Neural progenitor cell (in vitro differentiated cells): ENCODE results near the gene SBK2. TPM values are rescaled to one million over a fixed set of nuclear protein-coding genes. Genes with fewer than 3 reads are reported as not detected.

Experiments
- DNase-seq: peaks from one replicate; pipeline ENCODE4 v3.0.0-alpha.2; 2016; ENCODE audit warnings: low spot score
- H2AFZ ChIP-seq: fragments of 200-600 bp; sonication (generic); replicated peaks from 2 replicates; pipeline ENCODE4 v1.6.1; 2016; ENCODE audit warnings: antibody characterized with exemption
- H3F3A ChIP-seq: fragments of 200-600 bp; sonication (generic); 2 replicates; pipeline ENCODE4 v1.6.1; 2016; ENCODE audit warnings: antibody characterized with exemption, low read depth
- H3K27ac ChIP-seq: fragments of 200-600 bp; sonication (generic); 2 replicates; pipeline ENCODE4 v1.5.1; 2016; ENCODE audit warnings: mild to moderate bottlenecking
- H3K27me3 ChIP-seq: fragments of 200-600 bp; sonication (generic); 2 replicates; pipeline ENCODE4 v1.6.1; 2016; ENCODE audit warnings: mild to moderate bottlenecking, moderate library complexity
- H3K36me3 ChIP-seq: fragments of 200-600 bp; sonication (generic); 2 replicates; pipeline ENCODE4 v1.5.1; 2016
- H3K4me1 ChIP-seq: fragments of 200-600 bp; sonication (generic); 2 replicates; pipeline ENCODE4 v1.6.1; 2016; ENCODE audit warnings: mixed run types
- H3K4me2 ChIP-seq: fragments of 200-600 bp; sonication (generic); 2 replicates; pipeline ENCODE4 v1.6.1; 2016
- H3K4me3 ChIP-seq: fragments of 200-600 bp; sonication (generic); 2 replicates; pipeline ENCODE4 v1.5.1; 2016
- H3K79me2 ChIP-seq: fragments of 200-600 bp; sonication (generic); 2 replicates; pipeline ENCODE4 v1.6.1; 2016; ENCODE audit warnings: low read depth
- H3K9ac ChIP-seq: fragments of 200-600 bp; sonication (generic); 2 replicates; pipeline ENCODE4 v1.6.1; 2016
- H3K9me3 ChIP-seq: fragments of 200-600 bp; sonication (generic); 2 replicates; pipeline ENCODE4 v1.5.1; 2016; ENCODE audit warnings: low read depth
- H4K20me1 ChIP-seq: fragments of 200-600 bp; sonication (generic); 2 replicates; pipeline ENCODE4 v1.6.1; 2016; ENCODE audit warnings: low read depth
- H3K27ac Mint-ChIP-seq: 3 replicates; pipeline ENCODE4 v1.8.0; 2021; ENCODE audit warnings: mixed read lengths
- H3K27me3 Mint-ChIP-seq: 2 replicates; pipeline ENCODE4 v1.8.0; 2022; ENCODE audit warnings: low read depth, mild to moderate bottlenecking, inconsistent platforms, moderate library complexity, mixed read lengths; ENCODE audit not compliant: insufficient read depth
- H3K36me3 Mint-ChIP-seq: 3 replicates; pipeline ENCODE4 v1.8.0; 2021; ENCODE audit warnings: mixed read lengths
- H3K4me1 Mint-ChIP-seq: 3 replicates; pipeline ENCODE4 v1.8.0; 2021; ENCODE audit warnings: mixed read lengths
- H3K4me3 Mint-ChIP-seq: 3 replicates; pipeline ENCODE4 v1.8.0; 2021; ENCODE audit warnings: mild to moderate bottlenecking, moderate library complexity, mixed read lengths
- H3K9me3 Mint-ChIP-seq: 3 replicates; pipeline ENCODE4 v1.8.0; 2020; ENCODE audit warnings: mixed read lengths
- EZH2 ChIP-seq: fragments of 200-600 bp; sonication (generic); IDR thresholded peaks from 2 replicates; pipeline ENCODE4 v1.6.1; 2017; ENCODE audit warnings: antibody characterized with exemption, mild to moderate bottlenecking, moderate library complexity
- EZH2phosphoT487 ChIP-seq: fragments of 200-600 bp; sonication (generic); IDR thresholded peaks from 2 replicates; pipeline ENCODE4 v1.6.1; 2017; ENCODE audit warnings: antibody characterized with exemption
- total RNA-seq: library from RNA; depleted of rRNA; stranded (reverse); fragments of >200 nt; gene quantifications from 2 replicates; pipeline ENCODE4 v1.2.3, GENCODE V29; 2015; ENCODE audit warnings: low replicate concordance
- TF ChIP-seq, protein P1 (sequence below): fragments of 200-600 bp; sonication (generic); IDR thresholded peaks from 2 replicates; pipeline ENCODE4 v1.5.1; 2017; ENCODE audit warnings: antibody characterized with exemption, mild to moderate bottlenecking

The SBK2 gene
- total RNA-seq, 1 donor from 2014 or later = not detected

DNA sequence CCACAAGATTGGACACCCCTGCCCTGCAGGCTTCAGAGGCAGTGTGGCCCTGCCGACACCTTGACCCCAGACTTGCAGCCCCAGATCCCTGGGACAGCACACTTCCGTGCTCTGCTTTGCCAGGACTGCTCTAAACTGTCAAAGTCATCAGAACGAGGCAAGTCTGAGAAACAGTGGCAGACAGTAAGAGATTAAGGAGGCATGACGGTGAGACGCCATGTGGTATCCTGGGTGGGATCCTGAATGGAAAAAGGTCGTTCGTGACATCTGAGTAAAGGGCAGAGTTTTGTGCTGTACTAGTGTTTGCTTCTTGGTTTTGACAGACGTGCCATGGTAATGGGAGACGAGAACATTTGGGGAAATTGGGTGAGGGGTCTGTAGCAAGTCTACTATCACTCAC lies 29.9 kb upstream of the SBK2 start:
- Histone ChIP-seq H2AFZ (no peak overlapping the region), H3K9me3 (no peaks in the 10 kb centered on the region), H3K4me2 (no peak overlapping the region), H3K4me1 (no peaks in the 10 kb centered on the region), H3K79me2 (no peaks in the 10 kb centered on the region), H3K27me3 (no peaks in the 10 kb centered on the region), H4K20me1 (no peaks in the 10 kb centered on the region), H3K4me3 (no peak overlapping the region), H3K27ac (no peak overlapping the region), H3F3A (no peaks in the 10 kb centered on the region), H3K9ac (no peak overlapping the region), H3K36me3 (no peaks in the 10 kb centered on the region)
- H3K36me3 Mint-ChIP-seq = no peaks in the 10 kb centered on the region
- peaks cover 2% of the 10 kb centered on the region for H3K27me3 Mint-ChIP-seq
- H3K4me1 Mint-ChIP-seq = peaks cover 17% of the 10 kb centered on the region
- no peak for DNase-seq
- TF ChIP-seq EZH2 (no peak), EZH2phosphoT487 (no peak)
- TF ChIP-seq, protein P1, sequence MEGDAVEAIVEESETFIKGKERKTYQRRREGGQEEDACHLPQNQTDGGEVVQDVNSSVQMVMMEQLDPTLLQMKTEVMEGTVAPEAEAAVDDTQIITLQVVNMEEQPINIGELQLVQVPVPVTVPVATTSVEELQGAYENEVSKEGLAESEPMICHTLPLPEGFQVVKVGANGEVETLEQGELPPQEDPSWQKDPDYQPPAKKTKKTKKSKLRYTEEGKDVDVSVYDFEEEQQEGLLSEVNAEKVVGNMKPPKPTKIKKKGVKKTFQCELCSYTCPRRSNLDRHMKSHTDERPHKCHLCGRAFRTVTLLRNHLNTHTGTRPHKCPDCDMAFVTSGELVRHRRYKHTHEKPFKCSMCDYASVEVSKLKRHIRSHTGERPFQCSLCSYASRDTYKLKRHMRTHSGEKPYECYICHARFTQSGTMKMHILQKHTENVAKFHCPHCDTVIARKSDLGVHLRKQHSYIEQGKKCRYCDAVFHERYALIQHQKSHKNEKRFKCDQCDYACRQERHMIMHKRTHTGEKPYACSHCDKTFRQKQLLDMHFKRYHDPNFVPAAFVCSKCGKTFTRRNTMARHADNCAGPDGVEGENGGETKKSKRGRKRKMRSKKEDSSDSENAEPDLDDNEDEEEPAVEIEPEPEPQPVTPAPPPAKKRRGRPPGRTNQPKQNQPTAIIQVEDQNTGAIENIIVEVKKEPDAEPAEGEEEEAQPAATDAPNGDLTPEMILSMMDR = no peak
- H3K27ac Mint-ChIP-seq = peak overlapping the region; percentile 64
- H3K4me3 Mint-ChIP-seq = no peak overlapping the region
- no peaks in the 10 kb centered on the region for H3K9me3 Mint-ChIP-seq

DNA sequence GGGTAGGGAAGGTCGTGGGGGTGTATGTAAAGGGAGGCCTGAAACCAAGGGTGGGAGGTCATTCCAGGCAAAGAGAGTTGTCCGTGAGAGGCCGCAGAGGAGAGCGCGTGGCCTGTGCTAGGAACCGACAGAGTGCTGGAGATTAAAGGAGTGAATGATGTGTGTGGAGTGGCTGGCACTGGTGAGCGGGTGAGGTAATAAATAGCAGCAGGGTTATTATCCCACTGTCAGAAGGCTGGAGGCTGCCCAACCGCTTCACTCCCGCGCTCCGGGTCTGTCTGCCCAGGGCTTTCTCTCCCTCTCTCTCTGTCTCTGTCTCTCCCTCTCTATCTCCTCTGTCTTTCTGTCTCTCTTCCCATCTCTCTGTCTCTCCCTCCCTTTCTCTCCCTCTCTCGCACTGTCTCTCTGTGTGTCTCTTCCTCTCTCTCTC lies 26.3 kb upstream of the SBK2 start:
- Histone ChIP-seq H2AFZ (peak overlapping the region; percentile 26), H3K4me3 (no peak overlapping the region)

DNA sequence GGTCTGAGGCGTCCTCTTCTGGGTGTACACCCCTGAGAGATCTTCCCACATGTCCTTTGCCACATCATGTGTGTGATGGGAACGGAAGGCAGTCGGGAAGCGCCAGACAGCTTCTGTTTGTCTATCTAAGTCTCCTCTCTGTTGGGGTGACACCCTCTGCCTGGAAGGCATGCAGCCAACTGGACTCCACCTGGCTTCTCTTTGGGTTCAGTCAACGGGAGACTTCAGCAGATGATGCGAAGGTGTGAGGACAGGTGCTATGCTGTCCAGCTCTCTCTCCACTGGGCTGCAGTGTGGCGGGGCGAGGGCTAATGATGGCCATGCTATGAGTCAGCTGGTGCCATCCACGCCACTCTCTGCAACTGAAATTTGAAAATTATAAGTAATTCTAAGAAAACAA lies 22.8 kb upstream of the SBK2 start:
- no peaks in the 10 kb centered on the region for H3K36me3 ChIP-seq
- H2AFZ ChIP-seq = no peak overlapping the region
- Mint-ChIP-seq H3K27me3 (peaks cover 13% of the 10 kb centered on the region), H3K4me1 (peaks cover 36% of the 10 kb centered on the region), H3K4me3 (no peak overlapping the region), H3K36me3 (no peaks in the 10 kb centered on the region), H3K9me3 (no peaks in the 10 kb centered on the region), H3K27ac (peak overlapping the region; percentile 42)
- H3K79me2 ChIP-seq = no peaks in the 10 kb centered on the region
- no peak for DNase-seq
- no peak overlapping the region for H3K4me2 ChIP-seq
- peaks cover 9% of the 10 kb centered on the region for H3K4me1 ChIP-seq
- H4K20me1 ChIP-seq = no peaks in the 10 kb centered on the region
- no peak overlapping the region for H3K9ac ChIP-seq
- TF ChIP-seq, protein P1 = no peak
- TF ChIP-seq EZH2 = no peak
- TF ChIP-seq EZH2phosphoT487 = no peak
- H3F3A ChIP-seq = peaks cover 9% of the 10 kb centered on the region
- H3K4me3 ChIP-seq = no peak overlapping the region
- H3K27me3 ChIP-seq = no peaks in the 10 kb centered on the region
- no peaks in the 10 kb centered on the region for H3K9me3 ChIP-seq
- no peak overlapping the region for H3K27ac ChIP-seq

More for the DNA sequence above, 26.3 kb upstream of the SBK2 start:
- no peaks in the 10 kb centered on the region for H3K27me3 ChIP-seq
- Mint-ChIP-seq H3K27me3 (peaks cover 6% of the 10 kb centered on the region), H3K4me1 (peaks cover 17% of the 10 kb centered on the region), H3K9me3 (no peaks in the 10 kb centered on the region), H3K27ac (peak overlapping the region; percentile 90), H3K36me3 (no peaks in the 10 kb centered on the region), H3K4me3 (no peak overlapping the region)
- DNase-seq = no peak
- H3K9ac ChIP-seq = no peak overlapping the region
- H3K9me3 ChIP-seq = no peaks in the 10 kb centered on the region
- no peak overlapping the region for H3K27ac ChIP-seq
- no peaks in the 10 kb centered on the region for H3K79me2 ChIP-seq
- no peak overlapping the region for H3K4me2 ChIP-seq
- H3F3A ChIP-seq = no peaks in the 10 kb centered on the region
- no peaks in the 10 kb centered on the region for H4K20me1 ChIP-seq
- TF ChIP-seq, protein P1 = no peak
- no peak for TF ChIP-seq EZH2phosphoT487
- TF ChIP-seq EZH2 = no peak
- H3K4me1 ChIP-seq = no peaks in the 10 kb centered on the region
- no peaks in the 10 kb centered on the region for H3K36me3 ChIP-seq
